Glutamatergic neuron (in vitro differentiated cells): Measurements from ENCODE around the gene ALS2. TPM values are rescaled to one million over a fixed set of nuclear protein-coding genes. Genes with fewer than 3 reads are reported as not detected.

Experiments
- DNase-seq: peaks from one replicate; pipeline ENCODE4 v3.0.0; 2022
- H3K27ac Mint-ChIP-seq: one replicate; pipeline ENCODE4 v1.8.0; 2020; ENCODE audit warnings: mild to moderate bottlenecking, mixed read lengths, inconsistent platforms; ENCODE audit not compliant: unreplicated experiment
- H3K27me3 Mint-ChIP-seq: one replicate; pipeline ENCODE4 v1.8.0; 2020; ENCODE audit warnings: mild to moderate bottlenecking, moderate library complexity, mixed read lengths, inconsistent platforms; ENCODE audit not compliant: unreplicated experiment
- H3K36me3 Mint-ChIP-seq: one replicate; pipeline ENCODE4 v1.8.0; 2020; ENCODE audit warnings: mild to moderate bottlenecking, mixed read lengths, inconsistent platforms; ENCODE audit not compliant: unreplicated experiment
- H3K4me1 Mint-ChIP-seq: one replicate; pipeline ENCODE4 v1.8.0; 2020; ENCODE audit warnings: mild to moderate bottlenecking, low read depth, mixed read lengths, inconsistent platforms; ENCODE audit not compliant: unreplicated experiment
- H3K4me3 Mint-ChIP-seq: one replicate; pipeline ENCODE4 v1.8.0; 2020; ENCODE audit warnings: mild to moderate bottlenecking, mixed read lengths, inconsistent platforms; ENCODE audit not compliant: unreplicated experiment
- H3K9me3 Mint-ChIP-seq: one replicate; pipeline ENCODE4 v1.8.0; 2020; ENCODE audit warnings: mild to moderate bottlenecking, moderate library complexity, mixed read lengths, inconsistent platforms; ENCODE audit not compliant: unreplicated experiment
- total RNA-seq: library from RNA; stranded (reverse); fragmentation: NEBNext Ultra II Directional; extraction: Animal tissue kit (Norgen Biotek cat#: 25700); gene quantifications from one replicate; pipeline ENCODE4 v1.2.1, GENCODE V29; 2021; ENCODE audit not compliant: unreplicated experiment
- TF ChIP-seq, protein P1 (sequence below): fragments of 200-600 bp; sonication (generic); IDR thresholded peaks from one replicate; pipeline ENCODE4 v1.5.0; 2021; ENCODE audit not compliant: partially characterized antibody, unreplicated experiment

The ALS2 gene
- total RNA-seq, 1 donor from 2014 or later = 44.0 TPM

DNA sequence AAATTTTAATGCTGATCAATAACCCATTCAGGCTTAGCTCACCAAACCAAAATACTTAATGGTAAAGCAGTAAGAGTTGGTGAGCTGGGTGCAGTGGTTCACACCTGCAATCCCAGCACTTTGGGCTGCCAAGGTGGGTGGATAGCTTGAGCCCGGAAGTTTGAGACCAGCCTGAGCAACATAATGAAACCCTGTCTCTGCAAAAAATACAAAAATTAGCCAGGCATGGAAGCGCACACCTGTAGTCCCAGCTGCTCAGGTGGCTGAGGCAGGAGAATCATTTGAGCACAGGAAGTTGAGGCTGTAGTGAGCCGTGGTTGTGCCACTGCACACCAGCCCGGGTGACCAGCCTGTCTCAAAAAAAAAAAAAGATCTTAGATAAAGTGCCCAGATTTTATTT, 46.6 kb downstream of the ALS2 start:
- no peak for DNase-seq
- H3K4me1 Mint-ChIP-seq = no peaks in the 10 kb centered on the region
- no peaks in the 10 kb centered on the region for H3K27me3 Mint-ChIP-seq
- no peak overlapping the region for H3K4me3 Mint-ChIP-seq
- TF ChIP-seq, protein P1, sequence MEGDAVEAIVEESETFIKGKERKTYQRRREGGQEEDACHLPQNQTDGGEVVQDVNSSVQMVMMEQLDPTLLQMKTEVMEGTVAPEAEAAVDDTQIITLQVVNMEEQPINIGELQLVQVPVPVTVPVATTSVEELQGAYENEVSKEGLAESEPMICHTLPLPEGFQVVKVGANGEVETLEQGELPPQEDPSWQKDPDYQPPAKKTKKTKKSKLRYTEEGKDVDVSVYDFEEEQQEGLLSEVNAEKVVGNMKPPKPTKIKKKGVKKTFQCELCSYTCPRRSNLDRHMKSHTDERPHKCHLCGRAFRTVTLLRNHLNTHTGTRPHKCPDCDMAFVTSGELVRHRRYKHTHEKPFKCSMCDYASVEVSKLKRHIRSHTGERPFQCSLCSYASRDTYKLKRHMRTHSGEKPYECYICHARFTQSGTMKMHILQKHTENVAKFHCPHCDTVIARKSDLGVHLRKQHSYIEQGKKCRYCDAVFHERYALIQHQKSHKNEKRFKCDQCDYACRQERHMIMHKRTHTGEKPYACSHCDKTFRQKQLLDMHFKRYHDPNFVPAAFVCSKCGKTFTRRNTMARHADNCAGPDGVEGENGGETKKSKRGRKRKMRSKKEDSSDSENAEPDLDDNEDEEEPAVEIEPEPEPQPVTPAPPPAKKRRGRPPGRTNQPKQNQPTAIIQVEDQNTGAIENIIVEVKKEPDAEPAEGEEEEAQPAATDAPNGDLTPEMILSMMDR = no peak
- no peak overlapping the region for H3K27ac Mint-ChIP-seq
- no peaks in the 10 kb centered on the region for H3K9me3 Mint-ChIP-seq
- H3K36me3 Mint-ChIP-seq = peaks cover 14% of the 10 kb centered on the region

DNA sequence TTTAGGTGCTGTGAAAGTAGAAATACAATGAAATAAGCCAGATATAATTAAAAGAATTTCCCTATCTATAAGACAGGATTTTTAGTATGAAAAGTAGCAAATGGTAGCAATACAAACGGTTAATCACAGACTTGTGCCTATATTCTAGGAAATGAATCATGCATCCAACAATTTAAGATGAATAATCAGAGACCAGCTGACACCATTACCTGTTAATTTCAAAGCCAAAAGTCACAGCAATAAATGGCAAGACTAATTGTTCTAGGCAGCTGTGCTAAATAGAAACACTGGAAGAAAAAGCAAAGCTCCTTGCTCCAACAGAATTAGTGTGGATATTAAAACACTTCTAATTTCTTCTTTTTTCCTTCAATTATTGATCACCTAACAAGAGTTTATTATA, 47.2 kb downstream of the ALS2 start:
- Mint-ChIP-seq H3K4me1 (no peaks in the 10 kb centered on the region), H3K36me3 (peaks cover 12% of the 10 kb centered on the region), H3K4me3 (no peak overlapping the region), H3K27ac (no peak overlapping the region), H3K27me3 (no peaks in the 10 kb centered on the region), H3K9me3 (no peaks in the 10 kb centered on the region)
- TF ChIP-seq, protein P1 = no peak
- no peak for DNase-seq

DNA sequence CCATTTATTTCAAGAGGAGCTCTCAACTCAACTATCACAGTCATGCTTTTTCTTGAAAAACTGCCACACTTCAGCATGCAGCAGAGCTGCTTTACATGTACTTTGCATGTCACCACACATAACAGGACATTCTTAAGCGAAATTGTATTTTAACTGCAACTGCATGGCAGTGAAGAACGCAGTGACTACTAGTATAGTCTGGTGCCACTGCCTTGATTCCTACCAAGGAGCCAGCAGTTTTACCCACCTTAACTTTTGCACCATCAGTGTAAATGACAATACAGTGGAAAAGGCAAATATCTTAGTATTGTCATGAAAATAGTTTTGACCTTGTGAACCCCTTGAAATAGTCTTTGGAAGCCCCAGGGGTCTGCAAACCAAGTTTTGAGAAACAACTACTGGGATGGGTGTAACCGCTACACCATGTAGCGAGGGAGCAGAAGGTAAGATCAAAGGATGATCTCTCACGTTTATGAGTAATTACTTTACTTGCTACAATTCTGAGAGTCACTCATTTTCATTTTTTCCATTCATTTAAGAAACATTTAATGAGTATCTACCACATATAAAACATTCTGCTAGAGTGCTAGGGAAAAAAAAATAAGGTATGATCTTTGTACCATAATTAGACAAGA, 50.0 kb downstream of the ALS2 start:
- Mint-ChIP-seq H3K9me3 (no peaks in the 10 kb centered on the region), H3K36me3 (no peaks in the 10 kb centered on the region)

DNA sequence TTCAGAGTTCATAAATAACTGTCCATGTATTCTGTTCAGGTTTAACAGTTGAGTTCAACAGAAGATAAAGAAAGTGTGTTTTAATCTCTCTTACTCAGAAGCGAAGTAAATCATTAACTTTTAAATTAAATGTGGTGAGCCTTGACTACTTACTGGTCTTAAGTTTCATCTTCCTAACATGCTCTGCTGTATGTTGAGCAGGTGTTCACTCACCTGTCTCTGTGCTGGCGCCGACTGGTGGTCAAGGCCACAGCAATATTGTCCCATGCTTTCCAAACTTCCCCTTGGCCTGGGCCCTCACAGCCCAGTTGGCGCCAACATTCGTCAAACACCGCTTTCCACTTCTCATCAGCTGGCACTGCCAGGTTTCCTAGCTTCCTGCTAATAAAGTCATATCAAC, 65.3 kb downstream of the ALS2 start:
- Mint-ChIP-seq H3K36me3 (peaks cover 10% of the 10 kb centered on the region), H3K9me3 (peaks cover 2% of the 10 kb centered on the region), H3K27ac (no peak overlapping the region), H3K4me3 (no peak overlapping the region), H3K27me3 (no peaks in the 10 kb centered on the region), H3K4me1 (no peaks in the 10 kb centered on the region)
- TF ChIP-seq, protein P1 = no peak
- no peak for DNase-seq

More for the DNA sequence above, 50.0 kb downstream of the ALS2 start:
- TF ChIP-seq, protein P1 = no peak
- no peak for DNase-seq
- Mint-ChIP-seq H3K27ac (no peak overlapping the region), H3K4me1 (no peaks in the 10 kb centered on the region), H3K27me3 (no peaks in the 10 kb centered on the region), H3K4me3 (no peak overlapping the region)

DNA sequence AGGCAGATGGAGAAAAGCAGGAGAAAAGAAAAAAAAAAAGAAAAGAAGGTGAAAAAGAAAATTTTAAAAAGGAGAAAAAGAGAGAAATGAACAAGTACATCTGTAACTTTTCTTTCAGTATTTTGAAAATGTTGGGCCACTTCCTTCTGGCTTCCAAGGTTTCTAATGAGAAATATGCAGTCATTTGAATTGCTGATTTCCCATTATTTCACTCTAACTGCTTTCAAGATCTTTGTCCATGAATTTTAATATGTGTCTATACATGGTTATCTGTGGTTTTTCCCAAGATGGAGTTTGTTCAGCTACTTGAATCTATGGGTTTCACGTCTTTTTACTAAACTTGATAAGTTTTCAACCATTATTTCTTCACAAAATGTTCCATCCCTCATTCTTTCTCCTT, 68.0 kb downstream of the ALS2 start:
- TF ChIP-seq, protein P1 = no peak
- H3K36me3 Mint-ChIP-seq = peaks cover 6% of the 10 kb centered on the region

More for the DNA sequence above, 68.0 kb downstream of the ALS2 start:
- no peak overlapping the region for H3K4me3 Mint-ChIP-seq
- H3K27ac Mint-ChIP-seq = no peak overlapping the region
- DNase-seq = no peak
- H3K27me3 Mint-ChIP-seq = no peaks in the 10 kb centered on the region
- H3K9me3 Mint-ChIP-seq = no peaks in the 10 kb centered on the region
- no peaks in the 10 kb centered on the region for H3K4me1 Mint-ChIP-seq
